ENCODE results near the gene NUP160.

- TF ChIP-seq CREB1 (IDR thresholded peaks at IDR 0.05; ENCODE audit: low read depth): no peak
- TF ChIP-seq MAX (IDR thresholded peaks at IDR 0.05): no peak
- TF ChIP-seq EP300 (IDR thresholded peaks at IDR 0.05; ENCODE audit: borderline replicate concordance): no peak
- TF ChIP-seq REST (IDR thresholded peaks at IDR 0.05; ENCODE audit: low read depth): no peak
- no peak for TF ChIP-seq CEBPB (IDR thresholded peaks at IDR 0.05)
- no peak for TF ChIP-seq TEAD4 (IDR thresholded peaks at IDR 0.05)
- no peak for TF ChIP-seq EGR1 (IDR thresholded peaks at IDR 0.05)
- no peak for TF ChIP-seq FOXM1 (IDR thresholded peaks at IDR 0.05; ENCODE audit: borderline replicate concordance, low read depth)
- TF ChIP-seq YY1 (IDR thresholded peaks at IDR 0.05; ENCODE audit: low read depth): no peak
- TF ChIP-seq TAF1 (IDR thresholded peaks at IDR 0.05; ENCODE audit: low read depth): no peak
- TF ChIP-seq NFIC (IDR thresholded peaks at IDR 0.05): no peak
- TF ChIP-seq TCF12 (IDR thresholded peaks at IDR 0.05; ENCODE audit: low read depth): no peak
Measured at GRCh38 chr11:47850337-47850736, 2.2 kb upstream of the NUP160 start.
